NCI-H2029 (cell line): ENCODE measurements around the gene RWDD1.

Source experiments
- DNase-seq: peaks from one replicate; lab custom pipeline; 2025; lab: John Stamatoyannopoulos, UW

RWDD1 gene

GRCh38 chr6:116615937-116616736 lies 44.8 kb downstream of the RWDD1 start, which contains the start of gene RSPH4A:
RSPH4A (plus strand) TSS chr6:116616479; CDS start chr6:116616624, 145 bp downstream.
- peak; percentile 100 for DNase-seq

- DNase-seq = peak; percentile 88
These were observed 45.4 kb downstream of the RWDD1 start for GRCh38 chr6:116616737-116617053.

GRCh38 chr6:116624036-116624805 lies 52.9 kb downstream of the RWDD1 start:
- peak; percentile 75 for DNase-seq

GRCh38 chr6:116625872-116626271 lies 54.6 kb downstream of the RWDD1 start:
- no peak for DNase-seq

GRCh38 chr6:116629563-116629981 lies 58.3 kb downstream of the RWDD1 start:
- peak; percentile 88 for DNase-seq

GRCh38 chr6:116631379-116631990 lies 60.2 kb downstream of the RWDD1 start:
- DNase-seq = peak; percentile 100

- DNase-seq = peak; percentile 99
These were observed 62.4 kb downstream of the RWDD1 start for GRCh38 chr6:116633685-116634084.
